OCI-LY7 (cell line): ENCODE measurements around the gene RNF224. TPM values are rescaled to one million over a fixed set of nuclear protein-coding genes. Genes with fewer than 3 reads are reported as not detected.

Experiments used
- BruUV-seq: library from RNA; stranded (reverse); fragments of 400-500 nt; replicated peaks from 2 replicates; lab custom pipeline; 2021; lab: Mats Ljungman, UMichigan
- CTCF ChIA-PET: fragments of 300-600 bp; sonication (Branson Sonifier 250); formaldehyde crosslinking; loops from one replicate; lab custom pipeline; 2022; ENCODE audit warnings: antibody characterized with exemption; ENCODE audit not compliant: unreplicated experiment; lab: Charles Lee
- POLR2A ChIA-PET: fragments of 300-600 bp; sonication (Branson Sonifier 250); formaldehyde crosslinking; loops from one replicate; lab custom pipeline; 2022; ENCODE audit warnings: antibody characterized with exemption; lab: Charles Lee
- DNase-seq: peaks from one replicate; pipeline ENCODE4 v3.0.0-alpha.2; 2015; ENCODE audit warnings: low spot score
- H2AFZ ChIP-seq: fragments of 200-600 bp; sonication (generic), shearing (Covaris generic); 2 replicates; pipeline ENCODE4 v1.6.1; 2014; ENCODE audit warnings: mild to moderate bottlenecking, antibody characterized with exemption, low read length, moderate library complexity
- H3K27ac ChIP-seq: fragments of 200-600 bp; sonication (generic); 2 replicates; pipeline ENCODE4 v1.5.1; 2014; ENCODE audit warnings: mixed run types, low read depth, mild to moderate bottlenecking, moderate library complexity, low read length, inconsistent platforms; ENCODE audit not compliant: poor library complexity, severe bottlenecking
- H3K36me3 ChIP-seq: fragments of 200-600 bp; sonication (generic); 2 replicates; pipeline ENCODE4 v1.6.1; 2014; ENCODE audit warnings: mild to moderate bottlenecking, antibody characterized with exemption, low read length, moderate library complexity, mixed read lengths; ENCODE audit not compliant: insufficient read depth
- H3K4me1 ChIP-seq: fragments of 200-600 bp; sonication (generic); 2 replicates; pipeline ENCODE4 v1.5.1; 2014; ENCODE audit warnings: mild to moderate bottlenecking, low read length; ENCODE audit not compliant: insufficient read depth, poor library complexity, severe bottlenecking
- H3K4me2 ChIP-seq: fragments of 200-600 bp; sonication (generic); 2 replicates; pipeline ENCODE4 v1.6.1; 2014; ENCODE audit warnings: mild to moderate bottlenecking, low read length
- H3K4me3 ChIP-seq: fragments of 200-600 bp; sonication (generic); 2 replicates; pipeline ENCODE4 v1.5.1; 2014; ENCODE audit warnings: mild to moderate bottlenecking, low read depth, low read length; ENCODE audit not compliant: poor library complexity, severe bottlenecking
- H3K79me2 ChIP-seq: fragments of 200-600 bp; sonication (generic); 2 replicates; pipeline ENCODE4 v1.6.1; 2016; ENCODE audit warnings: low read depth, mild to moderate bottlenecking, low read length, moderate library complexity, mixed read lengths; ENCODE audit not compliant: insufficient read depth
- H3K9me2 ChIP-seq: fragments of 200-600 bp; sonication (generic); 2 replicates; pipeline ENCODE4 v1.6.1; 2016; ENCODE audit warnings: mild to moderate bottlenecking, low read length, mixed read lengths; ENCODE audit not compliant: insufficient read depth
- H3K9me3 ChIP-seq: fragments of 200-600 bp; sonication (generic); 2 replicates; pipeline ENCODE4 v1.6.1; 2014; ENCODE audit warnings: mild to moderate bottlenecking, mixed run types, low read length, mixed read lengths
- H4K20me1 ChIP-seq: fragments of 200-600 bp; sonication (generic); 2 replicates; pipeline ENCODE4 v1.6.1; 2014; ENCODE audit warnings: mild to moderate bottlenecking, antibody characterized with exemption, low read length, moderate library complexity, mixed read lengths; ENCODE audit not compliant: insufficient read depth
- EZH2phosphoT487 ChIP-seq: fragments of 200-600 bp; sonication (generic); IDR thresholded peaks from 2 replicates; pipeline ENCODE4 v1.6.1; 2018; ENCODE audit warnings: low read depth, borderline replicate concordance, mild to moderate bottlenecking, mixed run types, antibody characterized with exemption, low read length, moderate library complexity, mixed read lengths
- intact Hi-C: fragments of 100-400 bp; cut with micrococcal nuclease; formaldehyde crosslinking; loops from one replicate; pipeline ENCODE4 v1.10.0; 2022; ENCODE audit not compliant: unreplicated experiment
- total RNA-seq, 2 experiments: library from RNA; depleted of rRNA in 1 of 2; stranded (reverse); fragments of >200 nt in 1 of 2; shearing (Covaris generic) in 1 of 2; gene quantifications; 2 replicates each; pipeline ENCODE4 v1.2.3, GENCODE V29; 2014 to 2022
- TF ChIP-seq, protein P1 (sequence below): fragments of 200-600 bp; sonication (generic); conservative IDR thresholded peaks from 2 replicates; pipeline ENCODE4 v1.5.1; 2014; ENCODE audit warnings: mild to moderate bottlenecking, antibody characterized with exemption, low read length, moderate library complexity, mixed read lengths

RNF224 gene
- total RNA-seq, 2 experiments from 2014 or later, result 0.13 to 0.30 TPM

DNA sequence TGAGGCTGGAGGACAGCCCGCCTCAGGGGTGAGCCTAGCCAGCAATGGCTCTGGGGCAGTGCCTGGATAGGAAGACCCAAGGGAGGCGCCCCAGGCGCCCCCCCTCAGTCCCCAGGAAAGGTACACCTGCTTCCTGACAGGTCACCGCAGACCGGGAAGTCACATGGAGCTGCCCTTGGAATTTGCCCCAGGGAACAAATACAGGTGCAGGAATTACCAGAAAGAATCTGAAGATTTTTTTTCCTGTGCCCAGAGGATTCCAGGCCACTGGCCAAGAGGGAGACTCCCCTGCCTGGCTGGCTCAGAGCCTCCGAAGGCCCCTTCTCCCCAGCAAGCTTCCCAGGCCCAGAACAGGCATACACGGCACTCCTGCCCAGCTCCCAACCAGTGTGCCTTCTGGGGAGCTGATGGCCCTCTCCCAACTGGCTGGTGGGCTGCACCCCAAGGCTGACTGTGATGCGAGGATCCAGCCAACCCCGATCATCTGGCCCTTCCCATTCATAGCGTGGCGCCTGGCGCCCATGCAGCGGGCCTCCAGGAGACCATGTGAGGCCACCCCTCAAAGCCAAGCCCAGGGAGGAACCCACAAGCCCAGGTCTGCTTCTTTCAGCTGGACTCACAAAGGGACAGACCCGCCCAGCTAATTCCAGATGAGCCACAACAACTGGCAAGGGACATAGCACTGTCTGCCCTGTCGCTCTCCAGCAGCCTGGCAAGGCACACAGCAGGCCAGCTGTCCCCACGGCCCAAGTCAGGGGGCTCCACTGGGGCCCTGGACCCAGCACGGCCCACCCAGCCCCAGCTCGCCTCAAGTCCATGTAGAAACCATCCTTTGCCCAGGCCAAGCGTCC is 29.0 kb upstream of the RNF224 start:
- TF ChIP-seq EZH2phosphoT487, result no peak
- TF ChIP-seq, protein P1, sequence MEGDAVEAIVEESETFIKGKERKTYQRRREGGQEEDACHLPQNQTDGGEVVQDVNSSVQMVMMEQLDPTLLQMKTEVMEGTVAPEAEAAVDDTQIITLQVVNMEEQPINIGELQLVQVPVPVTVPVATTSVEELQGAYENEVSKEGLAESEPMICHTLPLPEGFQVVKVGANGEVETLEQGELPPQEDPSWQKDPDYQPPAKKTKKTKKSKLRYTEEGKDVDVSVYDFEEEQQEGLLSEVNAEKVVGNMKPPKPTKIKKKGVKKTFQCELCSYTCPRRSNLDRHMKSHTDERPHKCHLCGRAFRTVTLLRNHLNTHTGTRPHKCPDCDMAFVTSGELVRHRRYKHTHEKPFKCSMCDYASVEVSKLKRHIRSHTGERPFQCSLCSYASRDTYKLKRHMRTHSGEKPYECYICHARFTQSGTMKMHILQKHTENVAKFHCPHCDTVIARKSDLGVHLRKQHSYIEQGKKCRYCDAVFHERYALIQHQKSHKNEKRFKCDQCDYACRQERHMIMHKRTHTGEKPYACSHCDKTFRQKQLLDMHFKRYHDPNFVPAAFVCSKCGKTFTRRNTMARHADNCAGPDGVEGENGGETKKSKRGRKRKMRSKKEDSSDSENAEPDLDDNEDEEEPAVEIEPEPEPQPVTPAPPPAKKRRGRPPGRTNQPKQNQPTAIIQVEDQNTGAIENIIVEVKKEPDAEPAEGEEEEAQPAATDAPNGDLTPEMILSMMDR, result no peak
- Histone ChIP-seq H3K79me2 (peaks cover 22% of the 10 kb centered on the region), H3K9me2 (no peaks in the 10 kb centered on the region), H3K4me3 (no peak overlapping the region), H4K20me1 (no peaks in the 10 kb centered on the region), H3K27ac (no peak overlapping the region), H3K4me1 (peaks cover 19% of the 10 kb centered on the region), H3K36me3 (no peaks in the 10 kb centered on the region), H2AFZ (no peak overlapping the region), H3K9me3 (no peaks in the 10 kb centered on the region), H3K4me2 (no peak overlapping the region)
- DNase-seq, result no peak
- ChIA-PET CTCF (no interaction called here), POLR2A (no interaction called here)
- intact Hi-C loops, result no loop called here
- BruUV-seq, result no TSS peak

DNA sequence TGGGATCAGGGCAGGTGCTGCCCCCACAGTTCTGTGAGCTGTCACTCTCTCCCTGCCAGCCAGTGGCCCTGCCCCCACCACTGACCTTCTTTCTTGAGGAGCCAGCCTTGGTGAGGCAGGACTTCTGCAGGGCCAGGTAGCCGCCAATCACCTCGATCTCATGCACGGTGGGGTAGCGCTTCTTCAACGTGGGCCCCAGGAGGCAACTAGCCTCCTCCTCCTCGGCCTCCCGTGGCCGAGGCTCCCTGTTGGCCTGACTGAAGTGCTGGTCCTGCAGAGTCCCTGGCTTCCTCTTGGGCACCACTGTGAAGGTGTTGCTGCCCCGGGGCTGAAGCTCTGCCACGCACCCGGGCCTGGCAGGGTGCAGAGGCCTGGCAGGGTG is 28.4 kb upstream of the RNF224 start:
- BruUV-seq, result no TSS peak
- POLR2A ChIA-PET, result no interaction called here
- TF ChIP-seq, protein P1, result no peak
- TF ChIP-seq EZH2phosphoT487, result no peak
- Histone ChIP-seq H3K4me2 (no peak overlapping the region), H3K9me2 (no peaks in the 10 kb centered on the region), H3K36me3 (no peaks in the 10 kb centered on the region), H4K20me1 (peaks cover under 1% of the 10 kb centered on the region; the same call in 1 of the 2 replicates), H3K4me1 (peaks cover 25% of the 10 kb centered on the region), H3K27ac (no peak overlapping the region), H3K4me3 (no peak overlapping the region), H2AFZ (no peak overlapping the region), H3K79me2 (peaks cover 27% of the 10 kb centered on the region), H3K9me3 (no peaks in the 10 kb centered on the region)
- intact Hi-C loops, result no loop called here
- DNase-seq, result no peak
- CTCF ChIA-PET, result no interaction called here
